ENCODE data around the gene NKX1-2.

Gene NKX1-2

GRCh38 chr10:124450012-124450782 is at the start of gene NKX1-2:
NKX1-2 (minus strand) TSS chr10:124450035; CDS start chr10:124449943, 92 bp downstream.
- peaks cover 34% of the 10 kb centered on the region for H3K27me3 Mint-ChIP-seq
- peak; percentile 62 for ATAC-seq (ENCODE audit: low read depth)
- H3K4me3 Mint-ChIP-seq = peak within 1 kb of the TSS; percentile 53
- DNase-seq (ENCODE audit: low spot score in 2 of 2) = no peak
- no peaks in the 10 kb centered on the region for H3K36me3 Mint-ChIP-seq
- H3K4me1 Mint-ChIP-seq = peaks cover 18% of the 10 kb centered on the region
- no peaks in the 10 kb centered on the region for H3K9me3 Mint-ChIP-seq
- peak within 1 kb of the TSS; percentile 40 for H3K27ac Mint-ChIP-seq

DNA sequence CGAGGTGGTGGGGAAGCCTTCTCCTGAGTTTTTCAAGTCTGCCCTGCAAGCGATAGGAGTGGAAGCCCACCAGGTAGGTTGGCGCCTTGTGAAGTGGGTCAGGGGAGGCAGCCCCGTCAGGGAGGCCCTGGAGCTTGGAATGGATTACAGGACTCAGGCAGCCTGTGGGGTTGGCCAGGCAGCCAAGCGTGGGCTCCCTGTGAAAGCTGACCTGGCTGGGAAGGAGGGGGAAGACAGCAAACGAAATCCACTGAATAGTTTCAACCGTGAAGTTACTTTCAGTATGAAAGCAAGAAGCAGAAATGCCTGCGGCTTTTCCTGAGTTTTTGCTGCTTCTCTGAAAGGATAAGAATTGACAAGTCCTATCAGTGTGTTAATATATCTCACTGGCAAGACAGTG is 48.2 kb upstream of the NKX1-2 start:
- no peak for DNase-seq (ENCODE audit: low spot score in 2 of 2)
- no peak overlapping the region for H3K4me3 Mint-ChIP-seq
- H3K27ac Mint-ChIP-seq = no peak overlapping the region
- H3K36me3 Mint-ChIP-seq = peaks cover 17% of the 10 kb centered on the region
- no peak for ATAC-seq (ENCODE audit: low read depth)
- H3K4me1 Mint-ChIP-seq = no peaks in the 10 kb centered on the region
- no peaks in the 10 kb centered on the region for H3K27me3 Mint-ChIP-seq
- no peaks in the 10 kb centered on the region for H3K9me3 Mint-ChIP-seq

- Mint-ChIP-seq H3K27me3 (no peaks in the 10 kb centered on the region), H3K9me3 (no peaks in the 10 kb centered on the region), H3K4me1 (no peaks in the 10 kb centered on the region), H3K27ac (peak overlapping the region; percentile 32), H3K4me3 (no peak overlapping the region), H3K36me3 (peaks cover 23% of the 10 kb centered on the region)
- DNase-seq (ENCODE audit: low spot score in 2 of 2) (no peak), ATAC-seq (ENCODE audit: low read depth) (no peak)
Measured at GRCh38 chr10:124497196-124497881, 47.5 kb upstream of the NKX1-2 start.

DNA sequence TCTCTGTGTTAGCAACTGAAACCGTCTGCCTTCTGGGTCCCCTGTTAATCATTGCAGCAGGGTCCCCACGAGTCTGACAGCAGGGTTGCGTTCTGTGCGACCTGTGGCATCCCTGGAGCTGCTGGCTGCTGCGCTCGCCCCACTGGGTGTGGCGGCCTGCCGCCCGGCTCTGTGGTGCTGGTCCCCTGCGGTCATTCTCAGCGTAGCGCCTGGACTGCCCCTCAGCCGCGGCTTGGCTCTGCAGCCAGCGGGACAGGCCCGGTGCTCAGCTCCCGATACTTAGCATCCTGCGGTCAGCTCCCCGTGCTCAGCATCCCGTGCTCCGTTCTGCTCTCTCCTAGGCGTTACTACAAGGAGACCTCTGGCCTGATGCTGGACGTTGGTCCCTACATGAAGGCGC is 46.8 kb upstream of the NKX1-2 start:
- ATAC-seq (ENCODE audit: low read depth) = no peak

DNA sequence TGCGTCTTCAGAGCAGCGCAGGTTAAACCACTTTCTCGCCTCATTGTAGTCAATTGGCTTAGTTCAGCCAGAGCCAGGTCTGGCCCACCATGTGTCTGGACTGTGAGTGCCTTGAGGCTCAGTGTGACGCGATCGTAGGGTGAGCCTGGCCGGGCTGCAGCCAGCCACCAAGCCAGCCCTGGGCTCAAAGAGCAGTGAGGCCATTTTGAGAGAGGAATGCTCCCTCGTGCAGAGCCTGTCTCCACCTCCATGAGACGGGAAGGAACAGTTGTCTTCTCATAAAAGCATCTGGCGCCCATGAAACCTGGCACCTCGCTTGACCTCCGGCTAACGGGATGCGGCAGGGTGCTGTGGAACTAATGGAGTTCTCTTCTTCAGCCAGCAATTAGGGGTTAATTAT is 46.3 kb upstream of the NKX1-2 start:
- Mint-ChIP-seq H3K9me3 (no peaks in the 10 kb centered on the region), H3K4me1 (no peaks in the 10 kb centered on the region), H3K36me3 (peaks cover 18% of the 10 kb centered on the region), H3K27ac (no peak overlapping the region), H3K27me3 (no peaks in the 10 kb centered on the region), H3K4me3 (no peak overlapping the region)
- ATAC-seq (ENCODE audit: low read depth) = no peak
- DNase-seq (ENCODE audit: low spot score in 2 of 2) = no peak

More for the DNA sequence above, 46.8 kb upstream of the NKX1-2 start:
- Mint-ChIP-seq H3K36me3 (peaks cover 19% of the 10 kb centered on the region), H3K4me3 (no peak overlapping the region), H3K27ac (no peak overlapping the region), H3K27me3 (no peaks in the 10 kb centered on the region), H3K4me1 (no peaks in the 10 kb centered on the region), H3K9me3 (no peaks in the 10 kb centered on the region)
- no peak for DNase-seq (ENCODE audit: low spot score in 2 of 2)

GRCh38 chr10:124495725-124496124 is 45.9 kb upstream of the NKX1-2 start:
- ATAC-seq (ENCODE audit: low read depth) = no peak
- Mint-ChIP-seq H3K4me1 (no peaks in the 10 kb centered on the region), H3K36me3 (peaks cover 14% of the 10 kb centered on the region), H3K9me3 (no peaks in the 10 kb centered on the region), H3K4me3 (no peak overlapping the region), H3K27ac (no peak overlapping the region), H3K27me3 (no peaks in the 10 kb centered on the region)
- no peak for DNase-seq (ENCODE audit: low spot score in 2 of 2)

DNA sequence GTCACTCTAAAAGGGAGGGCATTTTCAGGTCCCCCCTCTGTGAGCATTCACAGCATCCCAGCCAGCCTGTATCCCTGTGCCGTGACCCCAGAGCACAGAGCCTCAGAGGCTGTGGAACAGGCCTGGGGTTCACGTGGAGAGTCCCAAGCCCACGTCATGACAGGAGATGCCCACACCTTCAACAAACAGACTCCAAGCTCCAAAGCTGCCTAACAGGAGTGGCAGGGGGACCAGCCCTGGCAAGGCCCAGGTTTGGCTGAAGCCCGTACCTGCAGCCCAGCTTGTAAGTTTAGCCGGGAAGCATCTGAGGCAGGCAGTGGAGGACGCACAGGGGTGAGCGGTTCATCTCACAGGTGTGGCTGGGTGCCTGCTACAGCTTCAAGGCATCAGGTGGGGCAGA is 45.3 kb upstream of the NKX1-2 start:
- Mint-ChIP-seq H3K9me3 (no peaks in the 10 kb centered on the region), H3K27ac (no peak overlapping the region), H3K27me3 (no peaks in the 10 kb centered on the region), H3K4me1 (no peaks in the 10 kb centered on the region), H3K4me3 (no peak overlapping the region), H3K36me3 (peaks cover 11% of the 10 kb centered on the region)
- no peak for ATAC-seq (ENCODE audit: low read depth)
- no peak for DNase-seq (ENCODE audit: low spot score in 2 of 2)

DNA sequence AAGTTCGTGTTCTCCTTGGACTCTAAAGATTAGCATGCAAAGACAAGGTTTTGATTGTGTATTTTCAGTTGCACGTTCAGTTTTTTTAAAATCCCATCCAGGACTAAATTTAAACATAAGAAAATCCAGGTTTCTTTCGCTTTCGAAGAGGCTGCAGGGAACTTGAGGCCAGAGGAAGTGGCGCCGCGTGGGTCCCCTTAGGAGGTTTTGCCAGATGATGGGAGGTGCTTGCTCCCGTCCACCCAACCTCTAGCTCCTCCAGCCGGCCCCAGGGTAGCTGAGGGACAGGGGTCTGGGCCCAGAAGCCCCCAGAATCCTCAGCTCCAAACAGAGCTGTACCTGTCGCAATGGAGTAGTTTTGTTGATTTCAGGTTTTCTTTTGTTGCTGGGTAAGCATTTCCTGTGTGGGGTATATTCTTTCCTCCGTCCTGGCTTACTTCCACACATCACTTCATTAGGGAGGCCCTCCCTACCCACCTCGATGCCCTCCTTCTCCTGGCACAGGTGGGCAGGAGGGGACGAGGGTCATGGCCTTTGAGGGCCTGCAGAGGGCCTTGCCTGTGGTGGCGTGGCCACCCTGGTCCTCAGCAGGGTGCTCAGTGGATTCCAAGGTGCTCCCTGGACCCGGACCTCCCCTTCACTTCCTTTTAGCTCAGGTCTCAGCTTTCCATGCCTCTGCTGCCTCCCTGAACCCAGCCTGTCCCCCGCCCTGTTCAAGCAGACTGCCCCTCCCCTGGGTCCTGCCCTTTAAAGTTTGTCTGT is 44.4 kb upstream of the NKX1-2 start:
- Mint-ChIP-seq H3K9me3 (no peaks in the 10 kb centered on the region), H3K27me3 (no peaks in the 10 kb centered on the region), H3K27ac (no peak overlapping the region), H3K4me3 (no peak overlapping the region), H3K4me1 (no peaks in the 10 kb centered on the region), H3K36me3 (peaks cover 14% of the 10 kb centered on the region)
- DNase-seq (ENCODE audit: low spot score in 2 of 2) = no peak
- ATAC-seq (ENCODE audit: low read depth) = no peak

- no peaks in the 10 kb centered on the region for H3K4me1 Mint-ChIP-seq
Measured at GRCh38 chr10:124493214-124493882, 43.5 kb upstream of the NKX1-2 start.

GRCh38 chr10:124492266-124492665 is 42.4 kb upstream of the NKX1-2 start:
- ATAC-seq (ENCODE audit: low read depth) (no peak), DNase-seq (ENCODE audit: low spot score in 2 of 2) (no peak)
- H3K27me3 Mint-ChIP-seq = no peaks in the 10 kb centered on the region
- H3K36me3 Mint-ChIP-seq = peaks cover 20% of the 10 kb centered on the region
- H3K4me3 Mint-ChIP-seq = no peak overlapping the region
- no peaks in the 10 kb centered on the region for H3K4me1 Mint-ChIP-seq
- peaks cover under 1% of the 10 kb centered on the region for H3K9me3 Mint-ChIP-seq
- H3K27ac Mint-ChIP-seq = no peak overlapping the region

More at GRCh38 chr10:124493214-124493882, 43.5 kb upstream of the NKX1-2 start:
- no peak for DNase-seq (ENCODE audit: low spot score in 2 of 2)
- no peak for ATAC-seq (ENCODE audit: low read depth)
- peaks cover 18% of the 10 kb centered on the region for H3K36me3 Mint-ChIP-seq
- H3K27me3 Mint-ChIP-seq = no peaks in the 10 kb centered on the region
- H3K4me3 Mint-ChIP-seq = no peak overlapping the region
- H3K9me3 Mint-ChIP-seq = no peaks in the 10 kb centered on the region
- no peak overlapping the region for H3K27ac Mint-ChIP-seq

GRCh38 chr10:124491105-124491504 is 41.3 kb upstream of the NKX1-2 start:
- H3K27me3 Mint-ChIP-seq = no peaks in the 10 kb centered on the region
- no peak for ATAC-seq (ENCODE audit: low read depth)
- peaks cover 2% of the 10 kb centered on the region for H3K9me3 Mint-ChIP-seq
- no peak for DNase-seq (ENCODE audit: low spot score in 2 of 2)
- H3K4me1 Mint-ChIP-seq = no peaks in the 10 kb centered on the region
- peaks cover 26% of the 10 kb centered on the region for H3K36me3 Mint-ChIP-seq
- no peak overlapping the region for H3K27ac Mint-ChIP-seq
- H3K4me3 Mint-ChIP-seq = no peak overlapping the region

GRCh38 chr10:124486635-124487034 is 36.8 kb upstream of the NKX1-2 start:
- Mint-ChIP-seq H3K9me3 (peaks cover 2% of the 10 kb centered on the region), H3K27ac (no peak overlapping the region), H3K27me3 (no peaks in the 10 kb centered on the region), H3K36me3 (peaks cover 28% of the 10 kb centered on the region), H3K4me3 (no peak overlapping the region), H3K4me1 (no peaks in the 10 kb centered on the region)
- ATAC-seq (ENCODE audit: low read depth) = no peak
- DNase-seq (ENCODE audit: low spot score in 2 of 2) = no peak

DNA sequence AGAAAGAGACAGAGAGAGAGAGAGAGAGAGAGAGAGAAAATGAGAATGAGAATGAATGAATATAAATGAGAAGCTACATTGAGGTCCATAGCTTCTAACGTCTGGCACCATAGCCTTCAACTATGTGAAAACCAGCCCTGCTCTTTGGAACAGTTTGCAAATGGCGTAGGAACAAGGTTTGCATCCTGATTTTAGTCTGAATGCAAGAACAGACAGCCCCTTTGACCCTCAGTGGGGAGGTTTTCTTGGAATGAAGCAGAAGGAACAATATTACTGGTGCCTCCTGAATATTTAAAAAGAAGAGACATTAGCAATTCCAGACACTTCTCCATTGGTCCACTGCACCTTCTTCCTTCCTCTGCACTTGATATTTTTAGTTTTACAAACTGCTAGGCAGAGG is 34.8 kb upstream of the NKX1-2 start:
- H3K36me3 Mint-ChIP-seq = peaks cover 23% of the 10 kb centered on the region
- H3K4me3 Mint-ChIP-seq = no peak overlapping the region
- no peak for DNase-seq (ENCODE audit: low spot score in 2 of 2)
- no peak overlapping the region for H3K27ac Mint-ChIP-seq
- no peaks in the 10 kb centered on the region for H3K4me1 Mint-ChIP-seq
- peaks cover 2% of the 10 kb centered on the region for H3K9me3 Mint-ChIP-seq
- ATAC-seq (ENCODE audit: low read depth) = no peak
- H3K27me3 Mint-ChIP-seq = no peaks in the 10 kb centered on the region

DNA sequence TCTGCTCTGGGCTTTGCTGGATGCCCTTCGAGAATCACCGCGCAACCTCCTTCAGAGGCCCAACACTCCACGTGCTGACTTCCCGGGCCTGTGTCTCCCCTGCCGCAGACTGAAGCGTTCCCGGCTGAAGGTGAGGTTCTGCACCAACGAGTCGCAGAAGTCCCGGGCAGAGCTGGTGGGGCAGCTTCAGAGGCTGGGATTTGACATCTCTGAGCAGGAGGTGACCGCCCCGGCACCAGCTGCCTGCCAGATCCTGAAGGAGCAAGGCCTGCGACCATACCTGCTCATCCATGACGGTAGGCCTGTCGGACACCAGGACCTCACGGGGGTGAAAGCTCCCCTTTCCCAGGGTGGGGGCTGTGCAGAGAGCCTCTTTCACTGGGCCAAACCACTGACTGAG is 34.2 kb upstream of the NKX1-2 start:
- no peak for DNase-seq (ENCODE audit: low spot score in 2 of 2)
- Mint-ChIP-seq H3K9me3 (peaks cover 2% of the 10 kb centered on the region), H3K4me3 (no peak overlapping the region), H3K27me3 (no peaks in the 10 kb centered on the region), H3K27ac (no peak overlapping the region), H3K4me1 (no peaks in the 10 kb centered on the region), H3K36me3 (peaks cover 23% of the 10 kb centered on the region)
- ATAC-seq (ENCODE audit: low read depth) = no peak
